HG02981 (cell line): ENCODE measurements around the gene COL1A1.

Experiments
- ATAC-seq: cut with Tn5 transposase; IDR thresholded peaks from one replicate; pipeline ENCODE4 v1.9.1; 2021; ENCODE audit warnings: mild to moderate bottlenecking, moderate library complexity; ENCODE audit not compliant: unreplicated experiment

COL1A1 gene

GRCh38 chr17:50200457-50201275 is 765 bp downstream of the COL1A1 start:
- no peak for ATAC-seq

GRCh38 chr17:50199803-50200456 is 1.5 kb downstream of the COL1A1 start:
- ATAC-seq: no peak

- ATAC-seq: no peak
Observed at GRCh38 chr17:50199211-50199802, 2.1 kb downstream of the COL1A1 start.

- ATAC-seq: no peak
Observed at GRCh38 chr17:50198026-50198669, 3.3 kb downstream of the COL1A1 start.

GRCh38 chr17:50196826-50197225 is 4.6 kb downstream of the COL1A1 start:
- ATAC-seq: no peak

DNA sequence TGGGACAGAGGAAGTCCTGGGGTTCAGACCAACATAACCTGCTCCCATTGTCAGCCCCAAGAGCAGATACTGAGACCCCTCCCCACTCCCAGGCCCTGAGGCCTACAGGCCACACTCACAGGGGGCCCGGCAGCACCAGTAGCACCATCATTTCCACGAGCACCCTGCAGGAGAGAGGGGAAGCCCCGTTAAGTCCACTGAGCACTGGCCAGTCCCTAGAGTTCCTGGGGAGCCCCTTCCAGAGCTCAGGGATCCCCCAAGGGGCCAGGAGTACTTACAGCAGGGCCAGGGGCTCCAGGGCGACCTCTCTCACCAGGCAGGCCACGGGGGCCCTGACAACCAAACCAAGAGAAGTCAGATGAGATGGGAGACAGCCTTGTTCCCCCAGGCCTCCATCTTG is 5.4 kb downstream of the COL1A1 start:
- ATAC-seq: no peak

GRCh38 chr17:50194934-50195865 is 6.2 kb downstream of the COL1A1 start:
- ATAC-seq: no peak

DNA sequence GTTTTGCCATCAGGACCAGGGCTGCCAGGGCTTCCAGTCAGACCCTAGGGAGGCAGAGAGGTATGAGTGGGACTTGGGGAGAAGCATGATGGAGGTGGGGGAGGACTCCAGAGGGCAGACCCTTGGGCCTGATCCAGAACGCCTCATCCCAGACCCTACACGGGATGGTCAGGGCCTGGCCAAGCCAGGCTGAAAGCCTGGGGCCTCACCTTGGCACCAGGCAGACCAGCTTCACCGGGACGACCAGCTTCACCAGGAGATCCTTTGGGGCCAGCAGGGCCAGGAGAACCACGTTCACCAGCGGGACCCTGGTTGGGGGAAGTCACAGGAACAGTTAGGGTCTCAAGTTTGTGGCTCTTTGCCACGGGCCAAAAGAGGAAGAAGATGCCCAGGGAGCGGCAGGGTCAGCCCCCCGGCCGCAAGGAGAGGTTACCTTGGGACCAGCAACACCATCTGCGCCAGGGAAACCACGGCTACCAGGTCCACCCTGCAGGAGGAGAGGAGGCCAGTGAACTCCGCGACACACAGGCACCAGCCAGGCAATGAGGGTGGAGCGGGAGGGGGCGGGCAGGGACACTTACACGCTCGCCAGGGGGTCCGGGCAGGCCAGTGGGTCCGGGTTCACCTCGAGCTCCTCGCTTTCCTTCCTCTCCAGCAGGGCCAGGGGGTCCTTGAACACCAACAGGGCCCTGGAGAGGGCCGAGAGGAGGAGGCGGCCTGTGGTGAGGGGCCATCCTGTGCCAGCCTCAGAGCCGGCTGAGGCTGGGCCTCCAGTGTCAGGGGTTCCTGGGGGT is 7.1 kb downstream of the COL1A1 start:
- no peak for ATAC-seq

DNA sequence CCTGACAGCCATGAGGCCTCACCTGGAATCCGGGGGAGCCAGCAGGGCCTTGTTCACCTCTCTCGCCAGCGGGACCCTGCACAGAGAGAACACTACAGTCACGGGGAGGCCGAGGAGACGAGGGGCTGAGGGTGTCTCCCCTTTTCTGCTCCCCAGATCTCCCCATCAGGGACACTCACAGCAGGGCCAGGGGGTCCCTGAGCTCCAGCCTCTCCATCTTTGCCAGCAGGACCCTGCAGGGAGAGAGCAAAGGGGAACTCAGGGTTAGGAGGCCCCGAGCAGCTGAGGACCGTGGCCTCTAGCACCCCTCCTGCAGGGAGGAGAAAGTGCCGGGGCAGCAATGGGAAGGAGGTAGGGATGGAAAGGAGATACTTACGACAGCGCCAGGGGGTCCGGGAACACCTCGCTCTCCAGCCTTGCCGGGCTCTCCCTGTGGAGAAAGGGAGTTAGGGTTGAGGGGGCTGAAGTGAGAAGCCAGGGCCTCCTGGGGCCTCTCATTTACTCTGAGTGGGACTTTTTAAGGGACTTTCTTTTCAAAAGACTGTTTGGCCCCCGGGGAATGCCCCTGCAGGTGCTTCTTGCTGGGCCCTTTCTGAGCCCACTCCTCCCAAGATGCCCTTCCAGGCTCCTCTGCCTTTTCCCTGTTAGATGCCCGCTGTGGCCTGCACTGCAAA is 8.7 kb downstream of the COL1A1 start:
- no peak for ATAC-seq

DNA sequence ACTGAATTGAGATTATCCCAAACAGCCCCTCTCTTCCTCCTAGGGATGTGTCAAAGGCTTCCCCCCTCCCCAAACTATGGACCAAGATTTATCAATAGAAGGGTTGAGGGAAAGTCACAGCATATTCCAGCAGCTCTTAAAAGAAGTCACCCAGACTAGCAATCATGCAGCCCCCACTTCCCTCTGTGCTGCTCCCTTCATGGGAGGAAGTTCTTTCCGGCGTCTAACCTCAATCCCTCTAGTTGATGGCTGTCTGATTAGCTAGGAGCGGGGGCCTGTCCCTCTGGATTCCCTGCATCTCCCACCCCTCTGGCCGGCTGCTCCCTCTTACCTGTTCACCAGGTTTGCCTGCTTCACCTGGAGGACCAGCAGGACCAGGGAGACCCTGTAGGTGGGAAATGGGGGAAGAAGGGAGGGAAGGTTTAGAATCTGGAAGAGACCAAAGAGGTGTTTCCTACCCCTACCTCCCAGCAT is 9.2 kb downstream of the COL1A1 start:
- ATAC-seq: no peak

DNA sequence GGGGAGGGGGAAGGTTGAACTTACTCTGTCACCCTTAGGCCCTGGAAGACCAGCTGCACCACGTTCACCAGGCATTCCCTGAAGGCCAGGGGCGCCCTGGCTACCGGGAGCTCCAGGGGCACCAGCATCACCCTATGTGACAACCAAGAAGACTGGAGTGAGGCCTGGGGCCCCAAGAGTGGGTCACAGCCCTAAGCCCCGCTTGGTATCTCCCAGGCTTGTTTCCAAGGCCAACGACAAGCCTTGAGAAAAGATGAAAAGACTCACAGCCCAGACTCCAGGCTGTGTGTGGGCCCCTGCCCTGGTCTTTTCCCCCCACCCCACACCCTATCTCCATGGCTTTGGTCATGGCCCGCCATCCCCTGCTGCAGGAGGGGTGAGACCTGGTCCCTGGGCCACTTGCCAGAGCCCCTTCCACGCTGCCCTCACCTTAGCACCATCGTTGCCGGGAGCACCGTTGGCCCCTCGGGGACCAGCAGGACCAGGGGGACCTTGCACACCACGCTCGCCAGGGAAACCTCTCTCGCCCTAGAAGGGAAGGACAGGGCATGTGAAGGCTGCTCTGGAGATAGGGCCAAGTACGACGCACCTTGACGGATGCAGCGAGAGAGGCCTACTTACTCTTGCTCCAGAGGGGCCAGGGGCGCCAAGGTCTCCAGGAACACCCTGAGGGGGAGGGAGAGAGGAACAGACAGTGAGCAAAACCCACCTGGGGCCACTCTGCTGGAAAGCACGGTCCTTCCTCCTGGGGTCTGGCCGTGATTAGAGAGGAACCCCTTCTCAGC is 9.9 kb downstream of the COL1A1 start:
- no peak for ATAC-seq

DNA sequence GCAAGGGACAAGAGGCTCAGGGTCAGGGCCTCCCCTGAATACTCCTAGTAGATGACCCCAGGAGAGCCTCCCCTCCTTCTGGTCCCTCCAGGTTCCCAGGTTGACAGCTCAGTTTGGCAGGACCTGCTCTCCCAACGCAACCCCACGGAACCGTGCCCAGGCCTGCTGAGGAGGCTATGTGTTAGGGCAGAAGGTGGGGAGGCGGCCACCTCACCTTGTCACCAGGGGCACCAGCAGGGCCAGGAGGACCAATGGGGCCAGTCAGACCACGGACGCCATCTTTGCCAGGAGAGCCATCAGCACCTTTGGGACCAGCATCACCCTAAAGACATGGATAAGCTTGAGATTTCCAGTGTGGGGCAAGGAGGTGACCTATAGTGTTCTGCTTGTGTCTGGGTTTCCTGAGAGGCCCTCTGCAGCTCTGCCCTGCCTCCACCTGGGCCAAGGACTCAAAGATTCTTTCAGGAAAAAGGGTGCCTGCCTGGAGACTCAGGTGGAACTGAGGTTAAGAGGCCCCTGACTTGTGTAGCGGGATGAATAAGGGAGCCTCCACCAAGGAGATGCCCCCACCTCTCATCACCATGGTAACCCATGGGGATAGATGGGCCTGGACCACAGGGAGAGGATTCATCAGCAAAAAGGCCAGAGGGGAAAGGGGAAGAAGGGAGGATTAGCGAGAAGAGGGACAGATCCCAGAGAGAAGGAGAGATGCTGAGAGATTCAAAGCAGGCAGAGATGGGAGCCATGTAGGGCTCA is 10.7 kb downstream of the COL1A1 start:
- no peak for ATAC-seq

GRCh38 chr17:50190293-50190602 is 11.2 kb downstream of the COL1A1 start:
- no peak for ATAC-seq

DNA sequence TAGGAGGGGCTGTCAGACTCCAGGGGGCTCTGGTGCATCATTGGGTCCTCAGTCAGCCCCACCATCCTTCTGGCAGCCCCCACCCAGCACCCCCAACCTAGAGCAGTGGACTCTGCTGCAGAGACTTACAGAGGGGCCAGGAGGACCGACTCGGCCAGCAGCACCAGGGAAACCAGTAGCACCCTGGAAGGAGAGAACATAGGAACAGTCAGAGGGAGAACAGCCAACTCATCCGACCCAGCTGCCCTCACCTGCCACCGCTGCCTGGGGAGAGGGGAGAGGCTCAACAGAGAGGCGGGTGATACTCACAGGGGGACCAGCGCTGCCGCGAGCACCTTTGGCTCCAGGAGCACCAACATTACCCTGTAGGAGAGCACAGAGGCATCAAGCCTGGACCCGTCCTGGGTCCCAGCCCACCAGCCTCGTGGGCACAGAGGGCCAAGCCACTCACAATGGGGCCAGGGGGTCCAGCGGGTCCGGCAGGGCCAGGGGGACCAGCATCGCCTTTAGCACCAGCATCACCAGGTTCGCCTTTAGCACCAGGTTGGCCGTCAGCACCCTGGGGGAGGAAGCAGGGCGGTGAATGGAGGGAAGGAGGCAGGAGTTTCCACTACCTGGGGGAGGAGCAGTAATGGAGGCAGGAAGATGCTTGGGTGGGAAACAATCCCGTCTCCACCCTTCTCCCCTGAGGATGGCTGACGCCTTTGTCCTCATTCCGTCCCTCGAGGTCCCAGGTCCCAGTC is 11.7 kb downstream of the COL1A1 start:
- no peak for ATAC-seq

GRCh38 chr17:50188921-50189549 is 12.4 kb downstream of the COL1A1 start:
- ATAC-seq: no peak

GRCh38 chr17:50188531-50188920 is 12.9 kb downstream of the COL1A1 start:
- ATAC-seq: no peak
